HL-60 (cell line): ENCODE results near the gene LARP7.
"Not testable (repeated sequence)": the region's sequence is repeated elsewhere in the genome, so short reads cannot be mapped to it uniquely, and the experiment has no call there.

Source experiments
- GABPA ChIP-seq: IDR thresholded peaks from 2 replicates; pipeline ENCODE4 v1.6.1; 2012; ENCODE audit warnings: low read depth
- SPI1 ChIP-seq: IDR thresholded peaks from 2 replicates; pipeline ENCODE4 v1.6.1; 2012; ENCODE audit warnings: low read depth, mild to moderate bottlenecking, borderline replicate concordance
- TF ChIP-seq, protein P1 (sequence below): IDR thresholded peaks from one replicate; pipeline ENCODE4 v1.5.1; 2011; ENCODE audit warnings: low read length, control low read depth, inconsistent platforms; ENCODE audit not compliant: insufficient read depth

GRCh38 chr4:112644595-112645535 is 7.9 kb downstream of the LARP7 start:
- TF ChIP-seq, protein P1, sequence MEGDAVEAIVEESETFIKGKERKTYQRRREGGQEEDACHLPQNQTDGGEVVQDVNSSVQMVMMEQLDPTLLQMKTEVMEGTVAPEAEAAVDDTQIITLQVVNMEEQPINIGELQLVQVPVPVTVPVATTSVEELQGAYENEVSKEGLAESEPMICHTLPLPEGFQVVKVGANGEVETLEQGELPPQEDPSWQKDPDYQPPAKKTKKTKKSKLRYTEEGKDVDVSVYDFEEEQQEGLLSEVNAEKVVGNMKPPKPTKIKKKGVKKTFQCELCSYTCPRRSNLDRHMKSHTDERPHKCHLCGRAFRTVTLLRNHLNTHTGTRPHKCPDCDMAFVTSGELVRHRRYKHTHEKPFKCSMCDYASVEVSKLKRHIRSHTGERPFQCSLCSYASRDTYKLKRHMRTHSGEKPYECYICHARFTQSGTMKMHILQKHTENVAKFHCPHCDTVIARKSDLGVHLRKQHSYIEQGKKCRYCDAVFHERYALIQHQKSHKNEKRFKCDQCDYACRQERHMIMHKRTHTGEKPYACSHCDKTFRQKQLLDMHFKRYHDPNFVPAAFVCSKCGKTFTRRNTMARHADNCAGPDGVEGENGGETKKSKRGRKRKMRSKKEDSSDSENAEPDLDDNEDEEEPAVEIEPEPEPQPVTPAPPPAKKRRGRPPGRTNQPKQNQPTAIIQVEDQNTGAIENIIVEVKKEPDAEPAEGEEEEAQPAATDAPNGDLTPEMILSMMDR, result not testable (repeated sequence)
- not testable (repeated sequence) for TF ChIP-seq SPI1, GABPA
